PC-9 (cell line): Measurements from ENCODE around the gene INTS11.

ENCODE experiments used
- EZH2 ChIP-seq: fragments of 200-600 bp; sonication (generic); IDR thresholded peaks from 2 replicates; pipeline ENCODE4 v1.8.0; 2017; ENCODE audit warnings: antibody characterized with exemption, low read depth
- TF ChIP-seq, protein P1 (sequence below): fragments of 200-600 bp; sonication (generic); conservative IDR thresholded peaks from 2 replicates; pipeline ENCODE4 v1.6.1; 2017; ENCODE audit warnings: mixed run types, antibody characterized with exemption, mild to moderate bottlenecking, moderate library complexity

DNA sequence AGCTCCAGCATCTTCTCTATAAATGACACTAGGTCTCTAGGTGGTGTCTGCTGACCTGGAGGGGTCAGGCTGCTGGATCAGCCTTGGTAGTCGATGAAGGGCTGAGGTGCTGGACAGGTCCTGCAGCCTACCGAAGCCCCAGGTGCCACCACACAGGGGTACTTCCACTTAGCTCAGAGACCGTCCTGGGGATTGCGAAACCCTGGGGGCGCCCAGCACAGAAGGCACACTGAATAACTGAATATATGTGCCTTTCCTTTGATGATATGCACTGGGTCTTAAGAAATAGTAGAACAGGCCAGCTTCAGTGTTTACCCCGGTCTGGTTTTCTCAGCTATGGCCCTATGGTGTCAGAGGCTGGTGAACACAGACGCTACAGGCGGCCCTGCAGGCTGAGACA is 61.7 kb downstream of the INTS11 start:
- no peak for TF ChIP-seq EZH2
- TF ChIP-seq, protein P1, sequence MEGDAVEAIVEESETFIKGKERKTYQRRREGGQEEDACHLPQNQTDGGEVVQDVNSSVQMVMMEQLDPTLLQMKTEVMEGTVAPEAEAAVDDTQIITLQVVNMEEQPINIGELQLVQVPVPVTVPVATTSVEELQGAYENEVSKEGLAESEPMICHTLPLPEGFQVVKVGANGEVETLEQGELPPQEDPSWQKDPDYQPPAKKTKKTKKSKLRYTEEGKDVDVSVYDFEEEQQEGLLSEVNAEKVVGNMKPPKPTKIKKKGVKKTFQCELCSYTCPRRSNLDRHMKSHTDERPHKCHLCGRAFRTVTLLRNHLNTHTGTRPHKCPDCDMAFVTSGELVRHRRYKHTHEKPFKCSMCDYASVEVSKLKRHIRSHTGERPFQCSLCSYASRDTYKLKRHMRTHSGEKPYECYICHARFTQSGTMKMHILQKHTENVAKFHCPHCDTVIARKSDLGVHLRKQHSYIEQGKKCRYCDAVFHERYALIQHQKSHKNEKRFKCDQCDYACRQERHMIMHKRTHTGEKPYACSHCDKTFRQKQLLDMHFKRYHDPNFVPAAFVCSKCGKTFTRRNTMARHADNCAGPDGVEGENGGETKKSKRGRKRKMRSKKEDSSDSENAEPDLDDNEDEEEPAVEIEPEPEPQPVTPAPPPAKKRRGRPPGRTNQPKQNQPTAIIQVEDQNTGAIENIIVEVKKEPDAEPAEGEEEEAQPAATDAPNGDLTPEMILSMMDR, result no peak
